B cell (primary cell): ENCODE measurements around the gene TACC3. TPM values are rescaled to one million over a fixed set of nuclear protein-coding genes. Genes with fewer than 3 reads are reported as not detected.

Experiments used
- ATAC-seq: fragments of 200-7000 bp; cut with Tn5 transposase; one replicate; pipeline ENCODE4 v1.10.0; 2021; ENCODE audit warnings: low read depth, mild to moderate bottlenecking, moderate number of reproducible peaks, moderate library complexity
- CTCF ChIA-PET: fragments of 350-600 bp; sonication (Branson Sonifier 250); formaldehyde crosslinking; loops from one replicate; lab custom pipeline; 2021; ENCODE audit warnings: antibody characterized with exemption, inconsistent platforms; lab: Charles Lee
- POLR2A ChIA-PET: fragments of 350-600 bp; sonication (Branson Sonifier 250); formaldehyde crosslinking; loops from one replicate; lab custom pipeline; 2021; ENCODE audit warnings: antibody characterized with exemption; lab: Charles Lee
- DNase-seq: peaks from one replicate; pipeline ENCODE4 v3.0.0; 2013
- H2AFZ ChIP-seq: 2 replicates; pipeline ENCODE4 v1.6.1; 2012; ENCODE audit warnings: mild to moderate bottlenecking, low read depth, low read length; ENCODE audit not compliant: insufficient read depth, poor library complexity, severe bottlenecking
- H3K27ac ChIP-seq, 2 donors: 1 replicate in 1 of 2; 2 replicates in 1 of 2; pipeline ENCODE4 v1.5.1; 2012 to 2013; ENCODE audit warnings: low read length in 2 of 2, mild to moderate bottlenecking in 2 of 2, moderate library complexity in 1 of 2
- H3K27me3 ChIP-seq, 4 experiments: fragments of 200-600 bp in 1 of 4; sonication (generic) in 1 of 4; replicated peaks in 1 of 4; 1 replicate in 2 of 4; 2 replicates in 2 of 4; pipeline versions ENCODE4 v1.6.1 to v1.7.0; 2013 to 2016; ENCODE audit warnings: low read length in 3 of 4, mild to moderate bottlenecking in 2 of 4, mixed read lengths in 1 of 4, moderate library complexity in 1 of 4; ENCODE audit not compliant: insufficient read depth in 4 of 4, control insufficient read depth in 3 of 4; ENCODE audit errors: control extremely low read depth in 1 of 4
- H3K36me3 ChIP-seq, 2 experiments: replicated peaks in 1 of 2; 1 replicate in 1 of 2; 2 replicates in 1 of 2; pipeline versions ENCODE4 v1.6.1 to v1.7.1; 2013; ENCODE audit warnings: low read length in 1 of 2; ENCODE audit not compliant: insufficient read depth in 2 of 2, control insufficient read depth in 1 of 2; ENCODE audit errors: control extremely low read depth in 1 of 2, extremely low read depth in 1 of 2
- H3K4me1 ChIP-seq, 2 donors: fragments of 200-600 bp in 1 of 2; sonication (generic) in 1 of 2; 1 replicate in 1 of 2; 2 replicates in 1 of 2; pipeline versions ENCODE4 v1.5.1 to v1.6.1; 2013 to 2017; ENCODE audit warnings: low read length in 2 of 2; ENCODE audit not compliant: control insufficient read depth in 2 of 2, insufficient read depth in 2 of 2
- H3K4me2 ChIP-seq: replicated peaks from 2 replicates; pipeline ENCODE3; 2012; ENCODE audit warnings: mild to moderate bottlenecking, low read depth, low read length; ENCODE audit not compliant: poor library complexity, severe bottlenecking
- H3K4me3 ChIP-seq, 5 experiments: fragments of 200-600 bp in 1 of 5; sonication (generic) in 1 of 5; 1 replicate in 3 of 5; 2 replicates in 2 of 5; pipeline versions ENCODE4 v1.5.1 to v1.7.0; 2011 to 2016; ENCODE audit warnings: low read length in 4 of 5, mild to moderate bottlenecking in 4 of 5, low read depth in 2 of 5, control low read depth in 1 of 5, moderate library complexity in 1 of 5; ENCODE audit not compliant: insufficient read depth in 1 of 5; ENCODE audit errors: control extremely low read depth in 1 of 5, extremely low read depth in 1 of 5
- H3K79me2 ChIP-seq: fragments of 200-600 bp; sonication (generic); one replicate; pipeline ENCODE4 v1.6.0; 2016; ENCODE audit warnings: low read length; ENCODE audit not compliant: control insufficient read depth, insufficient read depth
- H3K9ac ChIP-seq: fragments of 200-600 bp; sonication (generic); 2 replicates; pipeline ENCODE4 v1.6.1; 2017; ENCODE audit warnings: mild to moderate bottlenecking, low read length, moderate library complexity
- H3K9me3 ChIP-seq, 3 donors: one replicate each; pipeline versions ENCODE4 v1.6.1 to v1.7.1; 2013; ENCODE audit warnings: low read length in 2 of 3; ENCODE audit not compliant: control insufficient read depth in 2 of 3, insufficient read depth in 1 of 3; ENCODE audit errors: control extremely low read depth in 1 of 3
- H4K20me1 ChIP-seq: 2 replicates; pipeline ENCODE4 v1.6.0; 2012; ENCODE audit warnings: mild to moderate bottlenecking, low read length; ENCODE audit not compliant: insufficient read depth, control insufficient read depth, poor library complexity, severe bottlenecking
- H3K27ac Mint-ChIP-seq: one replicate; pipeline ENCODE4 v1.8.0; 2021; ENCODE audit warnings: mixed read lengths
- H3K27me3 Mint-ChIP-seq: one replicate; pipeline ENCODE4 v1.8.0; 2021; ENCODE audit warnings: mixed read lengths
- H3K4me1 Mint-ChIP-seq: one replicate; pipeline ENCODE4 v1.8.0; 2021; ENCODE audit warnings: mixed read lengths
- H3K4me3 Mint-ChIP-seq: one replicate; pipeline ENCODE4 v1.8.0; 2021; ENCODE audit warnings: mixed read lengths
- H3K9me3 Mint-ChIP-seq: one replicate; pipeline ENCODE4 v1.8.0; 2022; ENCODE audit warnings: mixed read lengths; ENCODE audit not compliant: insufficient read depth
- EZH2 ChIP-seq: IDR thresholded peaks from 2 replicates; pipeline ENCODE4 v1.6.1; 2012; ENCODE audit warnings: borderline replicate concordance, low read depth, mild to moderate bottlenecking, moderate library complexity, low read length; ENCODE audit not compliant: insufficient read depth, poor library complexity, severe bottlenecking
- WGBS: methylation state at CpG from one replicate; pipeline ENCODE4 v1.1.5; 2013; ENCODE audit warnings: missing lambda C conversion rate; ENCODE audit not compliant: insufficient coverage; 5-methylcytosine and 5-hydroxymethylcytosine counted together
- intact Hi-C: fragments of 100-400 bp; cut with micrococcal nuclease; formaldehyde crosslinking; loops from one replicate; pipeline ENCODE4 v1.10.0; 2022
- polyA plus RNA-seq: library from polyadenylated mRNA; depleted of rRNA; stranded (reverse); fragments of >200 nt; gene quantifications from 2 replicates; pipeline ENCODE4 v1.2.3, GENCODE V29; 2012
- total RNA-seq, 2 donors: library from RNA; stranded (reverse); fragments of 120-200 nt in 1 of 2; gene quantifications; 1 replicate in 1 of 2; 2 replicates in 1 of 2; pipeline versions ENCODE4 v1.2.3 to v1.2.4, GENCODE V29; 2013 to 2022
- TF ChIP-seq, protein P1 (sequence below): fragments of 200-600 bp; IDR thresholded peaks from one replicate; pipeline ENCODE4 v1.8.0; 2022; ENCODE audit warnings: antibody characterized with exemption, mild to moderate bottlenecking

The TACC3 gene
- total and polyA plus RNA-seq, 2 donors (not counting 1 experiment from before 2014, with no cell fraction given), result 29.5 to 47.9 TPM

DNA sequence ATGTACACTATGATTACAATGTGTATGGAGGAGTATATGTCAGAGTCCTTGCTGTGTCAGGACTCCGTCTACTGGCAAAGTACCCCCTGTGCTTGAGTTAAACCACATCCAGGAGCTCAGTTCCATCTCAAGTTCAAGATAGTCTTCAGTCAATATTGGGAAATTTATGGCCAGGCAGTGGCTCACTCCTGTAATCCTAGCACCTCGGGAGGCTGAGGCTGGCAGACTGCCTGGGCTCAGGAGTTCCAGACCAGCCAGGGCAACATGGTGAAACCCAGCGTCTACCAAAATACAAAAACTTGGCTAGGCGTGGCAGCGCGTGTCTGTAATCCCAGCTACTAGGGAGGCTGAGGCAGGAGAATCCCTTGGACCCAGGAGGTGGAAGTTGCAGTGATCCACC lies 15.0 kb upstream of the TACC3 start:
- Histone ChIP-seq H2AFZ (no peak overlapping the region), H3K4me3 (no peak overlapping the region), H3K4me1 (peaks cover 13 to 16% of the 10 kb centered on the region in 2 donors), H3K27me3 (no peaks in the 10 kb centered on the region), H3K27ac (no peak overlapping the region), H3K36me3 (peaks cover 0 to 27% of the 10 kb centered on the region in 2 experiments), H4K20me1 (peaks cover 56% of the 10 kb centered on the region), H3K9me3 (no peaks in the 10 kb centered on the region), H3K79me2 (peaks cover 97% of the 10 kb centered on the region), H3K4me2 (no peak overlapping the region), H3K9ac (no peak overlapping the region)
- 100% methylated on average over 4 of the region's 6 CpGs for WGBS
- no peak overlapping the region for H3K27ac Mint-ChIP-seq
- ChIA-PET POLR2A (no interaction called here), CTCF (interaction anchor here (1.3 to 5.5 kb wide), 2 partner anchors 13 to 23 kb away, joined by 3 to 54 read pairs; no protein-coding TSS in a partner anchor)
- H3K9me3 Mint-ChIP-seq, result no peaks in the 10 kb centered on the region
- ATAC-seq (no peak), DNase-seq (no peak)
- no peaks in the 10 kb centered on the region for H3K27me3 Mint-ChIP-seq
- H3K4me3 Mint-ChIP-seq, result no peak overlapping the region
- intact Hi-C loops, result no loop called here
- no peak for TF ChIP-seq EZH2
- TF ChIP-seq, protein P1, sequence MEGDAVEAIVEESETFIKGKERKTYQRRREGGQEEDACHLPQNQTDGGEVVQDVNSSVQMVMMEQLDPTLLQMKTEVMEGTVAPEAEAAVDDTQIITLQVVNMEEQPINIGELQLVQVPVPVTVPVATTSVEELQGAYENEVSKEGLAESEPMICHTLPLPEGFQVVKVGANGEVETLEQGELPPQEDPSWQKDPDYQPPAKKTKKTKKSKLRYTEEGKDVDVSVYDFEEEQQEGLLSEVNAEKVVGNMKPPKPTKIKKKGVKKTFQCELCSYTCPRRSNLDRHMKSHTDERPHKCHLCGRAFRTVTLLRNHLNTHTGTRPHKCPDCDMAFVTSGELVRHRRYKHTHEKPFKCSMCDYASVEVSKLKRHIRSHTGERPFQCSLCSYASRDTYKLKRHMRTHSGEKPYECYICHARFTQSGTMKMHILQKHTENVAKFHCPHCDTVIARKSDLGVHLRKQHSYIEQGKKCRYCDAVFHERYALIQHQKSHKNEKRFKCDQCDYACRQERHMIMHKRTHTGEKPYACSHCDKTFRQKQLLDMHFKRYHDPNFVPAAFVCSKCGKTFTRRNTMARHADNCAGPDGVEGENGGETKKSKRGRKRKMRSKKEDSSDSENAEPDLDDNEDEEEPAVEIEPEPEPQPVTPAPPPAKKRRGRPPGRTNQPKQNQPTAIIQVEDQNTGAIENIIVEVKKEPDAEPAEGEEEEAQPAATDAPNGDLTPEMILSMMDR, result no peak
- peaks cover 32% of the 10 kb centered on the region for H3K4me1 Mint-ChIP-seq

DNA sequence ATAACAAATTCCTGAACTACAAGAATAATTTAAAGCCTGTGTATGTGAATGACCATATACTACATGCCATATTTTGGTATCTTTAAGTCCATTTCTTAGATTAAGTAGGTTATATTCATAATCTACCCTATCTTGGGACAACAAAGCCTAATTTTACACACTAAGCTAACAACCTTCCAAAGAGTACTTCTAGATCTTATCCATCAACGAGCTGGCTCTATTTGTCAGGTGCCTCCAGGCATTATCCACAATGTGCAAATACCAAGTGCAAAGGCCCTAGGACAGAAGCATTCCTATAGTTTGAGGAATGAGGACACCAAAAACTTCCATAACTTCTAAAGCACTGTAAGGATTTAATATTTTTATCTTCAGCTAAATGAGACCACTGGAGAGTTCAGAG lies 12.7 kb upstream of the TACC3 start:
- H3K4me3 Mint-ChIP-seq, result no peak overlapping the region
- H3K9me3 ChIP-seq, result no peaks in the 10 kb centered on the region
- ATAC-seq (no peak), DNase-seq (no peak)
- H3K4me3 ChIP-seq, result no peak overlapping the region
- H3K9ac ChIP-seq, result no peak overlapping the region
- POLR2A ChIA-PET, result no interaction called here
- H3K4me1 ChIP-seq, result peaks cover 19 to 25% of the 10 kb centered on the region in 2 donors
- no peak overlapping the region for H2AFZ ChIP-seq
- no peaks in the 10 kb centered on the region for H3K9me3 Mint-ChIP-seq
- H3K4me1 Mint-ChIP-seq, result peaks cover 36% of the 10 kb centered on the region
- intact Hi-C loops, result no loop called here
- 67% methylated on average over 1 of the region's 1 CpG for WGBS
- no peak overlapping the region for H3K4me2 ChIP-seq
- no peaks in the 10 kb centered on the region for H3K27me3 ChIP-seq
- peaks cover 40% of the 10 kb centered on the region for H4K20me1 ChIP-seq
- TF ChIP-seq EZH2, result no peak
- TF ChIP-seq, protein P1, result no peak
- CTCF ChIA-PET, result interaction anchor here (1.3 to 5.5 kb wide), 5 partner anchors 13 to 102 kb away, joined by 3 to 54 read pairs (median 6); no protein-coding TSS in a partner anchor
- H3K27ac Mint-ChIP-seq, result no peak overlapping the region
- no peak overlapping the region for H3K27ac ChIP-seq
- H3K79me2 ChIP-seq, result peaks cover 88% of the 10 kb centered on the region
- H3K36me3 ChIP-seq, result peaks cover 0 to 12% of the 10 kb centered on the region in 2 experiments
- no peaks in the 10 kb centered on the region for H3K27me3 Mint-ChIP-seq
